LNCaP clone FGC (cell line): ENCODE measurements around the gene ACVR2B.
"Not testable (repeated sequence)": the region's sequence is repeated elsewhere in the genome, so short reads cannot be mapped to it uniquely, and the experiment has no call there.

Experiments used
- DNase-seq: peaks from one replicate; pipeline ENCODE4 v3.0.0-alpha.2; 2011; ENCODE audit warnings: low read depth
- H3K4me3 ChIP-seq: 2 replicates; pipeline ENCODE4 v1.5.1; 2011; ENCODE audit warnings: mild to moderate bottlenecking, low read depth, low read length, control low read depth
- TF ChIP-seq, protein P1 (sequence below): IDR thresholded peaks from 2 replicates; pipeline ENCODE4 v1.5.1; 2012; ENCODE audit warnings: mild to moderate bottlenecking; ENCODE audit not compliant: control insufficient read depth, insufficient read depth; ENCODE audit errors: extremely low read depth

The ACVR2B gene

DNA sequence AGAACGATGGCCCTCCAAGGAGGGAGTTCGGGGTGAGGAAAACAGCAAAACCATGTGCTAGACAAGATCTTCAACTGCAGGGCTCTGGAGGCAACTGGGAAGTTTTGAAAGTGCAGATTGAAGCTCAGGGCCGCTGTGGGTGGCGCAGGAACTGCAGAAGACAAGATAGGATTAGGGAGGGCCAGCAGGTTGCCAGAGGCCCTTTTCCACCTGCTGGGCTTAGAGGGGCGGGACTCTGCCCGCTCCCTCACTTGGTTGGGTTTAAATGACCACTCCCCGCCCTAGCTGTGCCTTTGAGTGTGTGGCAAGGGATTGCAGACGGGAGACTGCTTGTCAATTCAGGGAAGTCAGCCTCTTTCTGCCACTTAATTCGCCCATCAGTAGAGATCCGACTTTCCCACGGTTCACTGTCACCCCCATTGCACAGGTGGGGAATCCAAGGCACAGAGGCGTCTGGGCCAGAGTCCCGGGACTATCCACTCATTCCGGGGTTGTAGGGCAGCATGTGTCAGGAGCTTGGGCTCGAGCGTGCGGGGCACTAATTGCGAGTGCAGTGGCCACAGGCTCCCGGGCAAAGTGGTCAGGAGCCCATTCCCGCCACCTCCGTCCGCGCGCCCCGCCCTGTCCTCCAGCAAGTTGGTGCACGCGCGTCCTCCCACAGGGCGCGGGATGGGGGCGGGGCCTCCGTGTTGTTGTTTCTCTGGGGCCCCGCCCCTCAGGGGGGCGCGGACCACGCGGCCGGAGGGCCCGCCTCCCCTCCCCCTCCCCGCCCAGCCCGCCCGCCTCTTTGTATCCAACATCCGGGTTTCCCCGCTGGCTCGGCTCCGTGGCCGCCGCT lies at the start of gene ACVR2B:
Gene ACVR2B (plus strand): TSS at position 816 of the 838 bp plus-strand sequence. CDS start 433 bp downstream, outside the sequence.
- no peak for DNase-seq
- TF ChIP-seq, protein P1, sequence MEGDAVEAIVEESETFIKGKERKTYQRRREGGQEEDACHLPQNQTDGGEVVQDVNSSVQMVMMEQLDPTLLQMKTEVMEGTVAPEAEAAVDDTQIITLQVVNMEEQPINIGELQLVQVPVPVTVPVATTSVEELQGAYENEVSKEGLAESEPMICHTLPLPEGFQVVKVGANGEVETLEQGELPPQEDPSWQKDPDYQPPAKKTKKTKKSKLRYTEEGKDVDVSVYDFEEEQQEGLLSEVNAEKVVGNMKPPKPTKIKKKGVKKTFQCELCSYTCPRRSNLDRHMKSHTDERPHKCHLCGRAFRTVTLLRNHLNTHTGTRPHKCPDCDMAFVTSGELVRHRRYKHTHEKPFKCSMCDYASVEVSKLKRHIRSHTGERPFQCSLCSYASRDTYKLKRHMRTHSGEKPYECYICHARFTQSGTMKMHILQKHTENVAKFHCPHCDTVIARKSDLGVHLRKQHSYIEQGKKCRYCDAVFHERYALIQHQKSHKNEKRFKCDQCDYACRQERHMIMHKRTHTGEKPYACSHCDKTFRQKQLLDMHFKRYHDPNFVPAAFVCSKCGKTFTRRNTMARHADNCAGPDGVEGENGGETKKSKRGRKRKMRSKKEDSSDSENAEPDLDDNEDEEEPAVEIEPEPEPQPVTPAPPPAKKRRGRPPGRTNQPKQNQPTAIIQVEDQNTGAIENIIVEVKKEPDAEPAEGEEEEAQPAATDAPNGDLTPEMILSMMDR = no peak
- H3K4me3 ChIP-seq = peak within 1 kb of the TSS; percentile 65

DNA sequence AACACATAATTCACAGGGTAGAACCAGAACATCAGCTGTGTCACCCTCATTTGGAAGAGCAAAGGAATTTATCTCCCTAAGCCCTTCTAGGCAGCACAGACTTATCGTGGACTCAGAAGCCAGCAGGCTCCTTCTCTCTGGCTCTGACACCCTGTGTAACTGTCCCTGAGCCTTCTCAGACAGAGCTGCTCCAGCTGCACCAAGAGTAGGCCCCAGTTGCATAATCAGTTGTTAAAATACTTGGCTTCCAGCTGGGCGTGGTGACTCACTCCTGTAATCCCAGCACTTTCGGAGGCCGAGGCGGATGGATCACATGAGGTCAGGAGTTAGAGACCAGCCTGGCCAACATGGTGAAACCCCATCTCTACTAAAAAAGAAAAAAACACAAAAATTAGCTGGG lies 49.4 kb upstream of the ACVR2B start:
- no peak overlapping the region for H3K4me3 ChIP-seq
- DNase-seq = no peak
- TF ChIP-seq, protein P1 = no peak

DNA sequence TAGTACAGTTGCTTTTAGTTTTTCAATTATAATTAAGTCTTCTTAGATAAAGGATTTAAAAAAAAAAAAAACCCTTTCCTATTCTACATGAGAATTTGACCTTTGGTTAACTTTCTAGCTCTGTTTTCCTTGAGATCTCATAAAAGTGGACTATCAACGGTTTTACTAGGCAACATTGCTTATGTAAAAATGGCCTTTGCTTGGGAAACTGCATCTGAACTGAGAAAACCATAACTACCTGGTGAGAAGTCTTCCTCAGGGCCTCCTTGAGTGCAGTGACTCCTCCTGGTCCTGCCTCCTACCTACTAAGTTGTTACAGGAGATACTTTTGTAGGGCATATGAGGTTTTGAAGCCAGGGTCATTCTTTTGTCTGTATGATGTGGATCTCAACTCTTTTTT lies 42.1 kb upstream of the ACVR2B start:
- TF ChIP-seq, protein P1 = no peak
- no peak for DNase-seq
- no peak overlapping the region for H3K4me3 ChIP-seq

DNA sequence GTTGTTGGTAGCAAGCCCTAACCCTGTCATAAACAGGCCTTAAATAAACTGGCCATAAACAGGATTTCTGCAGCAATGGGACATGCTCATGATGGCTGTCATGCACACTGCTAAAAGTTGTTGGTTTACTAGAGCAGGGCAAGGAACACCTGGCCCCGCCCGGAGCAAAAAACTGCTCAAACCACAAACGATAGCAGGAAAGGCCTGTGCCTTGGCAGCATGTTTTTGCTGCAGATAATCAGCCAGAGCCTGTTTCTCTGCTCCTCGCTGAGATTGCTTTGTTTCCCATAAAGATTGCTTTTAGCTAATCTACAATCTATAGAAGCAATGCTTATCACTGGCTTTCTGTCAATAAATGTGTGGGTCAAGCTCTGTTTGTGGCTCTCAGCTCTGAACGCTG lies 32.9 kb upstream of the ACVR2B start:
- not testable (repeated sequence) for DNase-seq, H3K4me3 ChIP-seq

DNA sequence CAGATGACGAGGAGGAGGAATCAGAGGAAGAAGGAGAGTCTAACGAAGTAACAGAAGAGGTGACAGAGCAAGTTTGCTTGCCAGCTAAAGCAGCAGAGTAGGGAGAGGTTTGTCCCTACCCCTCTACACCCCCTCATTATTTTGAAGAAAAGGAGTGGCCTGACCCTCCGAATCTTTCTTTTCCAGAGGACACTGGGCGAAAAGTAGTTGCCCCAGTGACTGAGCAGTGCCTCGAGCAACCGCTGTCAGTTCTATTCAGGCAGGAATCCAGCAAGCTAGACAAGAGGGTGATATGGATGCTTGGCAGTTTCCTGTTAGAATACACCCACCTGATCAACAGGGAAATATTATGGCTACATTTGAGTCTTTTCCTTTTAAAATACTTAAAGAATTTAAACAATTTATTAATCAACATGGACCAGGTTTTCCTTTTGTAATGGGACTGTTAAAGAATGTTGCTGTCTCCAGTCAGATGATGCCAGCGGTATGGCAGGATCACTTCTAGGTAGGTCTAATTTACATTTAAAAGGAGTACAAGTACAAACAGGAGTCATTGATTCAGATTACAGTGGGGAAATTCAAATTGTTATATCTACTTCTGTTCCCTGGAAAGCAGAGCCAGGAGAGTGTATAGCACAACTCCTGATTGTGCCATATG lies 31.9 kb upstream of the ACVR2B start:
- TF ChIP-seq, protein P1 = no peak
- no peak overlapping the region for H3K4me3 ChIP-seq
- no peak for DNase-seq

DNA sequence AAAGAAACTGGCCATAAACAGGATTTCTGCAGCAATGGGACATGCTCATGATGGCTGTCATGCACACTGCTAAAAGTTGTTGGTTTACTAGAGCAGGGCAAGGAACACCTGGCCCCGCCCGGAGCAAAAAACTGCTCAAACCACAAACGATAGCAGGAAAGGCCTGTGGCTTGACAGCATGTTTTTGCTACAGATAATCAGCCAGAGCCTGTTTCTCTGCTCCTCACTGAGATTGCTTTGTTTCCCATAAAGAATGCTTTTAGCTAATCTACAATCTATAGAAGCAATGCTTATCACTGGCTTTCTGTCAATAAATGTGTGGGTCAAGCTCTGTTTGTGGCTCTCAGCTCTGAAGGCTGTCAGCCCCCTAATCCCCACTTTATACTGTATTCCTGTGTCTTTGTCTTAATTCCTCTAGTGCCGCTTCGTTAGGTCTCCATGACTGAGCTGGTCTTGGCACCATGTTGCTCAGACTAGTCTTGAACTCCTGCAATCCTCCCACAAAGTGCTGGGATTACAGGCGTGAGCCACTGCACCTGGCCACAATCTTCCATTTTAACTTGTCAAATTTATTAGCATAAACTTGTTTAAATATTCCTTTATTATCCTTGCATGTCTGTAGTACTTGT lies 26.8 kb upstream of the ACVR2B start:
- DNase-seq, H3K4me3 ChIP-seq: not testable (repeated sequence)

DNA sequence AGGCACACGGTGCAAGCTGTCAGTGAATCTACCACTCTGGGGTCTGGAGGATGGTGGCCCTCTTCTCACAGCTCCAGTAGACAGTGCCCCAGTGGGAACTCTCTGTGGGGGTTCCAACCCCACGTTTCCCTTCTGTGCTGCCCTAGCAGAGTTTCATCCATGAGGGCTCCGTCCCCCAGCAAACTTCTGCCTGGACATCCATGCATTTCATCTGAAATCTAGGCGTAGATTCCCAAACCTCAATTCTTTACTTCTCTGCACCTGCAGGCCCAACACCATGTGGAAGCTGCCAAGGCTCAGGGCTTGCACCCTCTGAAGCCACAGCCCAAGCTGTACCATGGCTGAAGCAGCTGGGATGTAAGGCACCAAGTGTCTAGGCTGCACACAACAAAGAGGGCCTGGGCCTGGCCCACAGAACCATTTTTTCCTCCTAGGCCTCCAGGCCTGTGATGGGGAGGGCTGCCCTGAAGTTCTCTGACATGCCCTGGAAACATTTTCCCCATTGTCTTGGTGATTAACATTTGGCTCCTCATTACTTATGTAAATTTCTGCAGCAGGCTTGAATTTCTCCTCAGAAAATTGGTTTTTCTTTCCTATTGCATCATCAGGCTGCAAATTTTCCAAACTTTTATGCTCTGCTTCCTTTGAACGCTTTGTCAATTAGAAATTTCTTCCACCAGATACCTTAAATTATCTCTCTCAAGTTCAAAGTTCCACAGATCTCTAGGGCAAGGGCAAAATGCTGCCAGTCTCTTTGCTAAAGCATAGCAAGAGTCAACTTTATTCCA lies 20.6 kb upstream of the ACVR2B start:
- H3K4me3 ChIP-seq, DNase-seq: not testable (repeated sequence)

DNA sequence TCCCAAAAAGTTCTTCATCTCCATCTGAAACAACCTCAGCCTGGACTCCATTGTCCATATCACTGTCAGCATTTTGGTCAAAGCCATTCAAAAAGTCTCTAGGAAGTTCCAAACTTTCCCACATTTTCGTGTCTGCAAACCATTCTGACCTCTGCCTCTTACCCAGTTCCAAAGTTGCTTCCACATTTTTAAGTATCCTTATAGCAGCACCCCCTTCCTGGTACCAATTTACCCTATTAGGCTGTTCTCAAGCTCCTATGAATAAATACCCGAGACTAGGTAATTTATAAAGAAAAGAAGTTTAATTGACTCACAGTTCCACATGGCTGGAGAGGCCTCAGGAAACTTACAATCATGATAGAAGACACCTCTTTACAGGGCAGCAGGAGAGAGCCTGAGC lies 20.0 kb upstream of the ACVR2B start:
- H3K4me3 ChIP-seq, DNase-seq: not testable (repeated sequence)

DNA sequence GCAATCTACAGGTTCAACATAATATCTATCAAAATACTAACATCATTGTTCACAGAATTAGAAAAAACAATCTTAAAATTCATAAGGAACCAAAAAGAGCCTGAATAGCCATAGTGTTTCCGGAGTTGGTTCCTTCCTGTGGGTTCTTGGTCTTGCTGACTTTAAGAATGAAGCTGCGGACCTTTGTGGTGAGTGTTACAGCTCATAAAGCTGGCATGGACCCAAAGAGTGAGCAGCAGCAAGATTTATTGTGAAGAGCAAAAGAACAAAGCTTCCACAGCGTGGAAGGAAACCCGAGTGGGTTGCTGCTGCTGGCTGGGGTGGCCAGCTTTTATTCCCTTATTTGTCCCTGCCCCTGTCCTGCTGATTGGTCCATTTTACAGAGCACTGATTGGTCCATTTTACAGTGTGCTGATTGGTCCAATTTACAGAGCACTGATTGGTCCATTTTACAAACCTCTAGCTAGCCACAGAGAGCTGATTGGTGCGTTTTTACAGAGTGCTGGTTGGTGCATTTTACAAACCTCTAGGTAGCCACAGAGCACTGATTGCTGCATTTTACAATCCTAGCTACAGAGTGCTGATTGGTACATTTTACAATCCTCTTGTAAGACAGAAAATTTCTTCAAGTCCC lies 15.1 kb upstream of the ACVR2B start:
- DNase-seq, H3K4me3 ChIP-seq: not testable (repeated sequence)

DNA sequence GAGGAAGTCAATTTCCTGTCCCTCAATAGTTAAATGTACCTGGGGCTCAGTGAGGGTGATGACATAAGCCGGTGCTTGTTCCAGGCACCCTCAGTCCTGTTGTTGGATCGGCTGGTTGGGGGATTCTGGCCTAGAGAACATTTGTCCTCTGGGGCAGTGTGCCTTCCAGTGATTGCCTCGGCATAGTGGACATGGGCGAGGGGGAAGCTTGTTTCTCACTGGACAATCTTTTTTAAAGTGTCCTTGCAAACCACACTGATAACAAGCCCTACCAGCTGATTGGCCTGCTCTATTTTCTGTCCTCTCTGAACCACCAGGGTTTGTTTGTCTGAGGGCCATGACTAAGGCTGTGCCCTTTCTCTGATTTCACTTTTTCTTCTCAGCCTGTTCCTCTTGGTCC lies 10.5 kb upstream of the ACVR2B start:
- not testable (repeated sequence) for H3K4me3 ChIP-seq, DNase-seq
